Measurements from ENCODE around the gene PAX6. TPM values are rescaled to one million over a fixed set of nuclear protein-coding genes. Genes with fewer than 3 reads are reported as not detected.
A peak's percentile ranks its signal among the peaks of the same experiment; 100 is the strongest.

The PAX6 gene
- total and polyA plus RNA-seq, 9 of the 15 experiments (the other 6 are each of a cell fraction or from before 2014, with no cell fraction given): 1.5 to 10.9 (median 5.3) TPM

GRCh38 chr11:31815711-31816467 is 4.8 kb upstream of the PAX6 start (continued):
- TF ChIP-seq, protein P1, sequence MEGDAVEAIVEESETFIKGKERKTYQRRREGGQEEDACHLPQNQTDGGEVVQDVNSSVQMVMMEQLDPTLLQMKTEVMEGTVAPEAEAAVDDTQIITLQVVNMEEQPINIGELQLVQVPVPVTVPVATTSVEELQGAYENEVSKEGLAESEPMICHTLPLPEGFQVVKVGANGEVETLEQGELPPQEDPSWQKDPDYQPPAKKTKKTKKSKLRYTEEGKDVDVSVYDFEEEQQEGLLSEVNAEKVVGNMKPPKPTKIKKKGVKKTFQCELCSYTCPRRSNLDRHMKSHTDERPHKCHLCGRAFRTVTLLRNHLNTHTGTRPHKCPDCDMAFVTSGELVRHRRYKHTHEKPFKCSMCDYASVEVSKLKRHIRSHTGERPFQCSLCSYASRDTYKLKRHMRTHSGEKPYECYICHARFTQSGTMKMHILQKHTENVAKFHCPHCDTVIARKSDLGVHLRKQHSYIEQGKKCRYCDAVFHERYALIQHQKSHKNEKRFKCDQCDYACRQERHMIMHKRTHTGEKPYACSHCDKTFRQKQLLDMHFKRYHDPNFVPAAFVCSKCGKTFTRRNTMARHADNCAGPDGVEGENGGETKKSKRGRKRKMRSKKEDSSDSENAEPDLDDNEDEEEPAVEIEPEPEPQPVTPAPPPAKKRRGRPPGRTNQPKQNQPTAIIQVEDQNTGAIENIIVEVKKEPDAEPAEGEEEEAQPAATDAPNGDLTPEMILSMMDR (IDR thresholded peaks at IDR 0.05 in 2 of 3, conservative IDR thresholded peaks at IDR 0.05 in 1 of 3; ENCODE audit: insufficient read depth in 2 of 3, low read depth in 1 of 3, low read length in 3 of 3): peak in 2 of 3 experiments; percentile 4 to 14; a peak in 2 of 6 replicates
- TF ChIP-seq ZFP1 (CRISPR knock-in tag; IDR thresholded peaks at IDR 0.05) (no peak), CHD1 (IDR thresholded peaks at IDR 0.05; ENCODE audit: low read length) (no peak), ZBTB33 (CRISPR knock-in tag; IDR thresholded peaks at IDR 0.05) (0 out of 2 replicates have a peak, but pooled peaks have one; percentile 30), ZNF79 (CRISPR knock-in tag; IDR thresholded peaks at IDR 0.05; ENCODE audit: low read depth) (no peak), TAF9B (IDR thresholded peaks at IDR 0.05; ENCODE audit: partially characterized antibody) (no peak), ZNF668 (CRISPR knock-in tag; IDR thresholded peaks at IDR 0.05) (no peak), TAL1 (IDR thresholded peaks at IDR 0.05) (no peak), SETDB1 (IDR thresholded peaks at IDR 0.05; ENCODE audit: low read length) (no peak), XRCC5 (IDR thresholded peaks at IDR 0.05; ENCODE audit: low read depth, low read length) (no peak), PCBP1 (IDR thresholded peaks at IDR 0.05; ENCODE audit: low read depth, low read length, poor library complexity, severe bottlenecking) (no peak)
- TF ChIP-seq, protein P2, sequence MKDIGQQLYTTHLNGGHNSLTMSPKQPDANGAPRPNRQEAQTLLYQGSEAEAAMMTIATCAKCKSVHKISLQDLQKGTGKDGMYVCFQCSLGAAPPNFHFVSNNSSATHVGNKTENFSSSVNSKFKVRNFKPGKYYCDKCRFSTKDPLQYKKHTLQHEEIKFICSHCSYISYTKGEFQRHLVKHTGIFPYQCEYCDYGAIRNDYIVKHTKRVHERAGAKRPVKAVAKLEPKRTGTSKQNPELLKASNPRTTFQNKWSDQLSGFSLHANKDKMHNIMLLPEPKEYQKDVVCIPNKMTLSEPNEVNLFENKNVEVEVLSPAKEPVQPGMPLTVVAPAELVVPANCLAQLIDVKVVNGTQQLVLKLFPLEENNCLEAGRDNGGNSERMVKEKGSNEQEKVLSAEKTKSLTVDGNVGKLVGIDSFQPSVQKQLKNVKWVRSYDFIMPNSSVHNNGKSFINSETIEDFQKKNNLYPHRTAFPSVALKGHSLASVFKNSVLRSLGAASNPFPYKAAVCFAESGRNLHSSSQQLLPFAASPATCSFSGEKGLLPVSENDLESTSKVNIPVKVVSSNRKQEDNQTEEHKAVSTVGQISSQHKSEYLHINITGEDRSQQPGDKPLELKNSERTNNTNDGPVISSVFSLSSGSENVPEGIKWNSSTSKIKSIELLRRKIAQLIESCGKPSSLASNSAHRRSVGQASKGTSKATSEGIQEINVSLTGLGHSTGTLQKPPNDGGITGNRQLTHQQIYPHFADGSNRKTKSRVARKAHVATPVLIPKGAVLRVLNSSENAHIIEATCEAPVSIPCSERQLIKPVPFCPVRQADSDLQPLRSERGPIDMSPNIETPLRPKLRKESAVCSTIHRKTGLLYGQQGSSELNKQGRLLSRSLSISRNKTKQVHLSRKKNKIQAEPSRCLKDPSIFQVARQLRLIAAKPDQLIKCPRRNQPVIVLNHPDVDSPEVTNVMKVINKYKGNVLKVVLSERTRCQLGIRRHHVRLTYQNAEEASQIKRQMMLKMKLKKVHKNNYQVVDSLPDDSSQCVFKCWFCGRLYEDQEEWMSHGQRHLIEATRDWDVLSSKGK (CRISPR knock-in tag; IDR thresholded peaks at IDR 0.05): no peak
- TF ChIP-seq, protein P3, sequence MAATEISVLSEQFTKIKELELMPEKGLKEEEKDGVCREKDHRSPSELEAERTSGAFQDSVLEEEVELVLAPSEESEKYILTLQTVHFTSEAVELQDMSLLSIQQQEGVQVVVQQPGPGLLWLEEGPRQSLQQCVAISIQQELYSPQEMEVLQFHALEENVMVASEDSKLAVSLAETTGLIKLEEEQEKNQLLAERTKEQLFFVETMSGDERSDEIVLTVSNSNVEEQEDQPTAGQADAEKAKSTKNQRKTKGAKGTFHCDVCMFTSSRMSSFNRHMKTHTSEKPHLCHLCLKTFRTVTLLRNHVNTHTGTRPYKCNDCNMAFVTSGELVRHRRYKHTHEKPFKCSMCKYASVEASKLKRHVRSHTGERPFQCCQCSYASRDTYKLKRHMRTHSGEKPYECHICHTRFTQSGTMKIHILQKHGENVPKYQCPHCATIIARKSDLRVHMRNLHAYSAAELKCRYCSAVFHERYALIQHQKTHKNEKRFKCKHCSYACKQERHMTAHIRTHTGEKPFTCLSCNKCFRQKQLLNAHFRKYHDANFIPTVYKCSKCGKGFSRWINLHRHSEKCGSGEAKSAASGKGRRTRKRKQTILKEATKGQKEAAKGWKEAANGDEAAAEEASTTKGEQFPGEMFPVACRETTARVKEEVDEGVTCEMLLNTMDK (IDR thresholded peaks at IDR 0.05; ENCODE audit: borderline replicate concordance, insufficient read depth, low read depth, low read length, poor library complexity, severe bottlenecking): peak; percentile 83

Measured in K562 (cell line).